Ovary (tissue), 1 donor: ENCODE results near the gene GCSH.

Experiments
- EP300 ChIP-seq: sonication (generic); formaldehyde crosslinking; IDR thresholded peaks from one replicate; pipeline ENCODE4 v1.6.1; 2017; ENCODE audit warnings: antibody characterized with exemption
- POLR2A ChIP-seq: fragments of 450-650 bp; IDR thresholded peaks from one replicate; pipeline ENCODE4 v1.6.1; 2017; ENCODE audit warnings: antibody characterized with exemption, mild to moderate bottlenecking, moderate library complexity

GRCh38 chr16:81095653-81095952, 592 bp downstream of the GCSH start:
- TF ChIP-seq EP300 (no peak), POLR2A (no peak)
